ENCODE results near the gene SLCO4C1.

SLCO4C1 gene

GRCh38 chr5:102226321-102226720, 69.8 kb downstream of the SLCO4C1 start:
- no peak for TF ChIP-seq CTCF (IDR thresholded peaks at IDR 0.05; ENCODE audit: borderline replicate concordance, insufficient read depth, low read depth, low read length)
- no peak overlapping the region for H3K4me3 ChIP-seq (ENCODE audit: low read depth, low read length)

- no peak overlapping the region for H3K4me3 ChIP-seq (ENCODE audit: low read depth, low read length)
- TF ChIP-seq CTCF (IDR thresholded peaks at IDR 0.05; ENCODE audit: borderline replicate concordance, insufficient read depth, low read depth, low read length): peak; percentile 19; the same call in 1 of the 2 replicates
These were observed 72.3 kb downstream of the SLCO4C1 start for GRCh38 chr5:102223542-102224477.

GRCh38 chr5:102222772-102223171, 73.3 kb downstream of the SLCO4C1 start:
- no peak for TF ChIP-seq CTCF (IDR thresholded peaks at IDR 0.05; ENCODE audit: borderline replicate concordance, insufficient read depth, low read depth, low read length)
- H3K4me3 ChIP-seq (ENCODE audit: low read depth, low read length): no peak overlapping the region

- no peak overlapping the region for H3K4me3 ChIP-seq (ENCODE audit: low read depth, low read length)
- no peak for TF ChIP-seq CTCF (IDR thresholded peaks at IDR 0.05; ENCODE audit: borderline replicate concordance, insufficient read depth, low read depth, low read length)
These were observed 74.1 kb downstream of the SLCO4C1 start for GRCh38 chr5:102221949-102222348.

- no peak for TF ChIP-seq CTCF (IDR thresholded peaks at IDR 0.05; ENCODE audit: borderline replicate concordance, insufficient read depth, low read depth, low read length)
- no peak overlapping the region for H3K4me3 ChIP-seq (ENCODE audit: low read depth, low read length)
These were observed 77.9 kb downstream of the SLCO4C1 start for GRCh38 chr5:102218159-102218558.

GRCh38 chr5:102216678-102217077, 79.4 kb downstream of the SLCO4C1 start:
- H3K4me3 ChIP-seq (ENCODE audit: low read depth, low read length): no peak overlapping the region
- TF ChIP-seq CTCF (IDR thresholded peaks at IDR 0.05; ENCODE audit: borderline replicate concordance, insufficient read depth, low read depth, low read length): no peak

GRCh38 chr5:102211165-102211564, 84.9 kb downstream of the SLCO4C1 start:
- no peak overlapping the region for H3K4me3 ChIP-seq (ENCODE audit: low read depth, low read length)
- no peak for TF ChIP-seq CTCF (IDR thresholded peaks at IDR 0.05; ENCODE audit: borderline replicate concordance, insufficient read depth, low read depth, low read length)
